GM12878 (cell line): ENCODE results near the gene ADAM19. TPM values are rescaled to one million over a fixed set of nuclear protein-coding genes. Genes with fewer than 3 reads are reported as not detected.

Experiments
- ATAC-seq: fragments of 200-7000 bp; cut with Tn5 transposase; 3 replicates; pipeline ENCODE4 v1.9.1; 2020; ENCODE audit warnings: mild to moderate bottlenecking, moderate library complexity
- BruUV-seq: library from RNA; stranded (reverse); fragments of 400-500 nt; replicated peaks from 2 replicates; lab custom pipeline; 2021; lab: Mats Ljungman, UMichigan
- CTCF ChIA-PET: fragments of 300-600 bp; sonication (Branson Sonifier 250); formaldehyde crosslinking; extraction: SDS; loops from one replicate; lab custom pipeline; 2021; ENCODE audit warnings: inconsistent platforms; lab: Yijun Ruan, JAX
- POLR2A ChIA-PET: fragments of 350-600 bp; formaldehyde crosslinking; extraction: SDS; loops from one replicate; lab custom pipeline; 2021; ENCODE audit warnings: inconsistent platforms; lab: Charles Lee
- RAD21 ChIA-PET: fragments of 300-600 bp; sonication (Branson Sonifier 250); formaldehyde crosslinking; loops from one replicate; lab custom pipeline; 2023; ENCODE audit warnings: antibody characterized with exemption; ENCODE audit not compliant: unreplicated experiment; lab: Charles Lee
- SMC1A ChIA-PET: fragments of 300-600 bp; sonication (Branson Sonifier 250); formaldehyde crosslinking; loops from one replicate; lab custom pipeline; 2023; ENCODE audit not compliant: unreplicated experiment, uncharacterized antibody; lab: Charles Lee
- DNase-seq: peaks from one replicate; pipeline ENCODE4 v3.0.0-alpha.2; 2011; ENCODE audit warnings: low read depth, low spot score
- FAIRE-seq: peaks from 3 replicates; lab custom pipeline; 2011; peaks lifted over from hg19 to GRCh38; lab: Jason Lieb, UNC
- H2AFZ ChIP-seq: 2 replicates; pipeline ENCODE4 v1.6.0; 2011; ENCODE audit warnings: low read depth, low read length, control low read depth; ENCODE audit not compliant: control insufficient read depth
- H3K27ac ChIP-seq: 2 replicates; pipeline ENCODE4 v1.5.1; 2011; ENCODE audit warnings: control low read depth; ENCODE audit not compliant: control insufficient read depth, insufficient read depth
- H3K27me3 ChIP-seq, 2 experiments: replicated peaks in 1 of 2; 2 replicates each; pipeline versions ENCODE4 v1.6.0 to v1.6.1; 2011; ENCODE audit warnings: low read length in 1 of 2; ENCODE audit not compliant: control insufficient read depth in 2 of 2, insufficient read depth in 2 of 2
- H3K36me3 ChIP-seq, 2 experiments: 2 replicates each; pipeline ENCODE4 v1.5.1; 2011; ENCODE audit warnings: low read length in 1 of 2; ENCODE audit not compliant: control insufficient read depth in 2 of 2, insufficient read depth in 2 of 2
- H3K4me1 ChIP-seq: 2 replicates; pipeline ENCODE4 v1.6.1; 2011; ENCODE audit warnings: mild to moderate bottlenecking, low read length, moderate library complexity, mixed read lengths; ENCODE audit not compliant: control insufficient read depth, insufficient read depth
- H3K4me2 ChIP-seq: 2 replicates; pipeline ENCODE4 v1.6.0; 2011; ENCODE audit warnings: control low read depth; ENCODE audit not compliant: control insufficient read depth, insufficient read depth
- H3K4me3 ChIP-seq: fragments of 200-600 bp; sonication (generic); 2 replicates; pipeline ENCODE4 v1.5.1; 2016
- H3K79me2 ChIP-seq: 2 replicates; pipeline ENCODE4 v1.6.0; 2011; ENCODE audit warnings: low read length; ENCODE audit not compliant: control insufficient read depth, insufficient read depth
- H3K9ac ChIP-seq: 2 replicates; pipeline ENCODE4 v1.8.0; 2011; ENCODE audit warnings: low read length, control low read depth, mixed read lengths; ENCODE audit not compliant: control insufficient read depth, insufficient read depth
- H3K9me3 ChIP-seq: replicated peaks from 3 replicates; pipeline ENCODE4 v1.5.1; 2011; ENCODE audit warnings: mild to moderate bottlenecking, low read length; ENCODE audit not compliant: control insufficient read depth, insufficient read depth
- H4K20me1 ChIP-seq: 2 replicates; pipeline ENCODE4 v1.6.0; 2011; ENCODE audit not compliant: control insufficient read depth, insufficient read depth
- MTA3 ChIP-seq: IDR thresholded peaks from 2 replicates; pipeline ENCODE4 v1.6.1; 2012; ENCODE audit warnings: low read length, inconsistent platforms, borderline replicate concordance
- RAD51 ChIP-seq: fragments of 450-650 bp; IDR thresholded peaks from 2 replicates; pipeline ENCODE4 v1.6.1; 2016; ENCODE audit warnings: moderate library complexity, mild to moderate bottlenecking, inconsistent platforms
- RB1 ChIP-seq: fragments of 450-650 bp; formaldehyde crosslinking; IDR thresholded peaks from 2 replicates; pipeline ENCODE4 v1.6.1; 2017; ENCODE audit warnings: mild to moderate bottlenecking, borderline replicate concordance
- SMAD1 ChIP-seq: fragments of 450-650 bp; IDR thresholded peaks from 2 replicates; pipeline ENCODE4 v1.6.1; 2018; ENCODE audit warnings: mild to moderate bottlenecking, low read depth; ENCODE audit not compliant: partially characterized antibody
- SRF ChIP-seq, 2 experiments: IDR thresholded peaks; 2 replicates each; pipeline ENCODE4 v1.6.1; 2011; ENCODE audit warnings: low read depth in 2 of 2, low read length in 2 of 2, mild to moderate bottlenecking in 1 of 2, moderate library complexity in 1 of 2
- SUPT20H ChIP-seq: IDR thresholded peaks from 2 replicates; pipeline ENCODE4 v1.6.1; 2011; ENCODE audit warnings: low read depth, mild to moderate bottlenecking, low read length, moderate library complexity, borderline replicate concordance; ENCODE audit not compliant: control insufficient read depth
- ZZZ3 ChIP-seq: IDR thresholded peaks from 2 replicates; pipeline ENCODE4 v1.6.1; 2011; ENCODE audit warnings: low read depth; ENCODE audit not compliant: control insufficient read depth, insufficient read length
- WGBS: methylation state at CpG from one replicate; pipeline ENCODE4 v1.1.6; 2016; ENCODE audit warnings: low lambda C conversion rate; ENCODE audit not compliant: insufficient replicate concordance, insufficient coverage; ENCODE audit errors: missing lambda C conversion rate; 5-methylcytosine and 5-hydroxymethylcytosine counted together
- in situ Hi-C: fragments of 300-500 bp; cut with MboI; formaldehyde crosslinking; loops from 9 replicates; pipeline ENCODE4 v1.14.3; 2018; ENCODE audit warnings: mixed read lengths
- intact Hi-C: fragments of 100-400 bp; cut with micrococcal nuclease; formaldehyde crosslinking; loops from one replicate; pipeline ENCODE4 v1.14.2; 2022; ENCODE audit not compliant: unreplicated experiment
- polyA plus RNA-seq, 11 experiments: library from polyadenylated mRNA; depleted of rRNA in 4 of 11; unstranded in 6 of 11; stranded (reverse) in 5 of 11; fragments of >200 nt; fragmentation: Nextera tagmentation in 4 of 11; fragmentation: Illumina TruSeq in 1 of 11; extraction: Ambion mirVana in 4 of 11; extraction: Trizol in 1 of 11; gene quantifications; 1 replicate in 1 of 11; 2 replicates in 10 of 11; pipeline versions ENCODE4 v1.2.1 to v1.2.3, GENCODE V29; 2011 to 2016; ENCODE audit warnings: inconsistent platforms in 2 of 11, missing spikeins in 2 of 11, low read depth in 1 of 11
- total RNA-seq, 4 experiments: library from RNA; depleted of rRNA in 3 of 4; stranded (reverse); fragments of >200 nt in 3 of 4; fragmentation: Illumina TruSeq in 1 of 4; extraction: Trizol in 1 of 4; gene quantifications; 2 replicates each; pipeline versions ENCODE4 v1.2.1 to v1.2.3, GENCODE V29; 2013 to 2021
- TF ChIP-seq, protein P1 (sequence below): IDR thresholded peaks from 2 replicates; pipeline ENCODE4 v1.6.1; 2012; ENCODE audit warnings: low read depth, low read length, improper control_type of control experiment

Gene ADAM19
- total and polyA plus RNA-seq, 10 of the 15 experiments (the other 5 are each of a cell fraction or from before 2014, with no cell fraction given), result 16.0 to 92.8 (median 44.7) TPM

DNA sequence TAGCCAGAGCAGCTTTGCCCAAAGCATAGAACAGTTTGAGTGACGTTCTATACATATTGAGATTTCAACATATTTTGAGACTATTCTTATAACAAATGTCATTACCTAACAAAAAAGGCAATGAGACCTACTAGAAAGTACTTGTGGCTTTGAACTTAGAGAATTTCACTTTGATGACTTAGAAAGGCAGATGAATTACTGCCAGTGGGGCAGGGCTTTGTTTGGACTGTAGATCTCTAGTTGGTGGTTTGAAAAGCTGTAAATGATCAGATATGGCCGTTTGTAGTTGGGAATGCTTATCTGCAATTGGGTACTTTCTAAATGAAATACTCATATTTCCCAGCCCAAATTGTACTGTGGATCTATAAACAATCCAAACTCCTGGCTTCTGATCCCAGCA is 48.6 kb upstream of the ADAM19 start:
- H3K27me3 ChIP-seq, result no peaks in the 10 kb centered on the region
- ChIA-PET SMC1A (interaction anchor here (1.3 kb wide), 1 partner anchor 11 kb away, joined by 4 read pairs; no protein-coding TSS in a partner anchor), RAD21 (no interaction called here), POLR2A (no interaction called here), CTCF (interaction anchor here (0.9 kb wide), 1 partner anchor 17 kb away, joined by 3 read pairs; no protein-coding TSS in a partner anchor)
- no peak overlapping the region for H3K27ac ChIP-seq
- in situ Hi-C loops (no loop called here), intact Hi-C loops (no loop called here)
- no peak overlapping the region for H3K4me3 ChIP-seq
- no peak overlapping the region for H3K9ac ChIP-seq
- ATAC-seq (no peak; the same call in 2 of the 3 replicates), FAIRE-seq (no peak), DNase-seq (no peak)
- no peaks in the 10 kb centered on the region for H3K79me2 ChIP-seq
- WGBS, result 16% methylated on average over 2 of the region's 2 CpGs
- H3K4me2 ChIP-seq, result no peak overlapping the region
- H3K36me3 ChIP-seq, result no peaks in the 10 kb centered on the region
- BruUV-seq, result no TSS peak
- H3K9me3 ChIP-seq, result no peaks in the 10 kb centered on the region
- TF ChIP-seq ZZZ3, result no peak
- TF ChIP-seq SUPT20H, result no peak
- no peak for TF ChIP-seq RB1
- no peak for TF ChIP-seq SRF (IDR thresholded peaks at IDR 0.05; ENCODE audit: low read depth in 2 of 2, low read length in 2 of 2)
- H4K20me1 ChIP-seq, result no peaks in the 10 kb centered on the region
- no peak overlapping the region for H2AFZ ChIP-seq
- H3K4me1 ChIP-seq, result no peaks in the 10 kb centered on the region

DNA sequence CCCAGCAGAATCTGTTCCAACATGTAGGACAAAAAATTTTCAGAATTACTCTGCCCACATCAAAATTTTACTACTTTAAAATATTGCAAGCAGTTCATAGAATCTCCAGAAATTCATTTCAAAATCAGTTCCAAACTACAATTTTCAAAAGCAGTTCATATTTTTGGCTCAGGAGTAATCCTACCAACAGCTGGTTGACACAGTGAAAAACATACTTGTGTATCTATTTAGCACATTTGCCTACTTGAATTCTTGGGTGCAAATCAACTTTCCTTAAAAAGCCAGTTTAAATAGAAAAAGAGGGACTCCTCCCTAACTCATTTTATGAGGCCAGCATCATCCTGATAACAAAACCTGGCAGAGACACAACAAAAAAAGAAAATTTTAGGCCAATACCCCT is 45.2 kb upstream of the ADAM19 start:
- ATAC-seq (no peak), DNase-seq (no peak), FAIRE-seq (no peak)
- SMC1A ChIA-PET, result interaction anchor here (4.8 kb wide), 1 partner anchor 12 kb away, joined by 17 read pairs; no protein-coding TSS in a partner anchor
- RAD21 ChIA-PET, result no interaction called here
- Histone ChIP-seq H3K4me2 (no peak overlapping the region), H3K4me1 (no peaks in the 10 kb centered on the region), H3K27ac (no peak overlapping the region), H3K9me3 (no peaks in the 10 kb centered on the region), H3K9ac (no peak overlapping the region), H3K79me2 (no peaks in the 10 kb centered on the region), H3K4me3 (no peak overlapping the region), H2AFZ (no peak overlapping the region), H3K36me3 (no peaks in the 10 kb centered on the region), H3K27me3 (no peaks in the 10 kb centered on the region), H4K20me1 (no peaks in the 10 kb centered on the region)
- POLR2A ChIA-PET, result no interaction called here
- in situ Hi-C loops, result no loop called here
- BruUV-seq, result no TSS peak
- no peak for TF ChIP-seq SMAD1
- TF ChIP-seq, protein P1, sequence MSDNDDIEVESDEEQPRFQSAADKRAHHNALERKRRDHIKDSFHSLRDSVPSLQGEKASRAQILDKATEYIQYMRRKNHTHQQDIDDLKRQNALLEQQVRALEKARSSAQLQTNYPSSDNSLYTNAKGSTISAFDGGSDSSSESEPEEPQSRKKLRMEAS, result no peak
- TF ChIP-seq RAD51, result no peak
- TF ChIP-seq MTA3, result no peak
- intact Hi-C loops, result no loop called here
- CTCF ChIA-PET, result no interaction called here
